GM19455 (cell line): ENCODE results near the gene FAM111B.
"Not testable (repeated sequence)": the region's sequence is repeated elsewhere in the genome, so short reads cannot be mapped to it uniquely, and the experiment has no call there.

Experiments used
- ATAC-seq: cut with Tn5 transposase; IDR thresholded peaks from one replicate; pipeline ENCODE4 v1.9.1; 2021; ENCODE audit not compliant: unreplicated experiment

Gene FAM111B

DNA sequence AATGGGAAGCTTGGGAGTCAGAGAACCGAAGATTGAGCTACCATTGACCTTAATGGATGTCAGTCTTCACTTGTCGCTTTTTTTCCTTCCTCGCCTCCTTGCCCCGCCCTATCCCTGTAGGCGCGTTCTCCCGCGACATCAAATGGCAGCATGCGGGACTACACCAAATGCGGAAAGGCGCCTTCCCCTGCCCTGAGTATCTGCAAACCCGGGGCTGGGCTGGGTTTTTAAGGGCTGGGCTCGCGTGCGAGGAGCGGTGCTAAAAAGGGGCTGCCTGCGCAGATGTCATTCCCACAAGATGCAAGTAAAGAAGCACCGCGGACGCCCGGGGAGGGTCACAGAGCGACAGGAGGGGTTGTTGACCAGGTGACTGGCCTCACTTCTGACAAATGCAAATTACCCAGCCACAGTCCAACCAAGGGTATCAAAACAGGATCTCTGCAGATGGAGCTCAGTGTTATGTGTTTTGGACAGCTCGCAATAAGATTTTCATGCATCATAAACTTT is 4.7 kb upstream of the FAM111B start:
- peak; percentile 78 for ATAC-seq

DNA sequence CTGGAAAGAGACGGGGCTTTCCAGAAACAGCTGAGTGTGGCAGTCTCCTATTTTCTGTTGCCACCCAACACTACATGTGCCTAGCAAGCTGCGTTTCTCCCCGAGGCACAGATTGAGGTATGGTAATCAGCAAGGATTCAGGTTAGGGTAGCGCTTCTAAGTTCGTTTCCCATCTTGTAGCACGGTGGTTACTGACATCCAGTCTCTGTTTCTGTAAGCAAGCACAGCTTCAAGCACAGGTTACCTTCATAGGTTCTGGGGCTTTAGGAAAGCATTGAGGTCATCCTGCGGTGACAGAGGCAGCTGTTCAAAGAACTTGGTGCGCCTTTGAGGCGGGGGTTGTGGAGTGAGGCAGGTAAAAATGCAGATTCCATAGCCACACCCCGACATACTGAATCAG is 684 bp downstream of the FAM111B start:
- ATAC-seq: peak; percentile 28

DNA sequence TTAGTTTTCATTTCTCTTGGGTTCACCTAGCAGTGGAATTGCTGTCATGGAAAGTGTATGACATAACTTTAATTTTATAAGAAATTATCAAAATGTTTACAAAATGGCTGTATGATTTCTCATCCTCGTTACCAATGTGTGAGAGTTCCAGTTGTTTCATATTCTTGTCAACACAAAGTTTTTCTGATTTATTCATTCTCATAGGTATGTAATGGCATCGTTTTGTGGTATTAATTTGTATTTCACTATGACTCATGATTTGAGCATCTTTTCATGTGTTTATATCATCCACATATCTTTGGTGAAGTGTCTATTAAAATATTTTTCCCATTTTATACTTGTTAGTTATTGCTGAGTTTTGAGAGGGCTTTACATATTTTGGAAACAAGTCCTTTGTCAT is 5.5 kb downstream of the FAM111B start:
- ATAC-seq: no peak

DNA sequence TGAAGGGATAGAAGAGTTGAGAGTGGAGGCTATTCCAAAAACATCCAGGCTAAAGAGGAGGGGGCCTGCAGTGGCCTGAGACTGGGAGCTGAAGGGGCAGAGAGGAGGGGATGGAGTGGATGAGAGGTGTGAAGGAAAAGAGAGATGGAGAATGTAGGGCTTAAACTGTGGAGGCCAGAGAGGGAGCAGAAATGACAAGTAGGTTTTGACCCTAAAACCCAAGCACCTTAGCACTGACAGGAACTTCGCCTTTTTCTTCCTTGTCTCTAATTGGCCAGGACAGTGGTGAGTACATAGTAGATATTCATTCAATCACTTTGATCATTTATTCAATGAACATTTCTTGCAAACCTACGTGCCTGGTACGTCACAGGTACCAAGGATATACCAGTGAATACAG is 7.3 kb downstream of the FAM111B start:
- ATAC-seq: no peak

DNA sequence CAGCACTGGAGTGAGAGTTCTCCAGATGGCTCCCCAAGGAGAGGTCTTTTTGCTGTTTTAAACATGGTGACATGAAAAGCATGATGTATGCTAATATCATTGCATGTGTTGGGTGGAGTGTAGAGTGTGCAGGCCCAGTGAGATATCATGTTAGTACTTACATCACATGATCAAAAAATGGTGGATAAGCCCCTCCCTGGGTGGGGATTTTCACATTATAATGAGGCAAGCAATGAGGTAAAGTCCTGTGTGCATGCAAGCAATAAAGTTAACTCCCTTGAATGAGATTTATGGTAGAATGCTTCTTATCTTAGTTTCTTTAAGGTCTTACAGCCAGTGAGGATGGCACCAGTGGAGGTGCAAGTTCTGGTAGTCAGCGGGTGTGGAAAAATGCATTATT is 8.5 kb downstream of the FAM111B start:
- ATAC-seq: no peak

DNA sequence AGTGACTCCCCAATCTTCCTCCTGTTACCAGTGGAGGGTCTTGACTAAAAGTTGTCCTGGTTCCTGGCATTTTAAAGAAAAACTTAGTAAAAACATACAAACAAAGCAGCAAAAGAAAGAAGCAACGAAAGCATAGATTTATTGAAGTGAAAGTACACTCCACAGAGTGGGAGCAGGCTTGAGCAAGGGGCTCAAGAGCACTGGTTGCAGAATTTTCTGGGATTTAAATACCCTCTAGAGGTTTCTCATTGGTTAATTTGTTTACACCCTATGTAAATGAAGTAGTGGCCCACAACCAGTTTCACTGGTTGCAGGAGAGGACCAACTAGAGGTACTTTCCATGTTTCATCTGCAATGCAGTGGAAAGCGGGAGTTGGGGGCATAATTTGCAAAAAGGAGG is 10.7 kb downstream of the FAM111B start:
- ATAC-seq: no peak

DNA sequence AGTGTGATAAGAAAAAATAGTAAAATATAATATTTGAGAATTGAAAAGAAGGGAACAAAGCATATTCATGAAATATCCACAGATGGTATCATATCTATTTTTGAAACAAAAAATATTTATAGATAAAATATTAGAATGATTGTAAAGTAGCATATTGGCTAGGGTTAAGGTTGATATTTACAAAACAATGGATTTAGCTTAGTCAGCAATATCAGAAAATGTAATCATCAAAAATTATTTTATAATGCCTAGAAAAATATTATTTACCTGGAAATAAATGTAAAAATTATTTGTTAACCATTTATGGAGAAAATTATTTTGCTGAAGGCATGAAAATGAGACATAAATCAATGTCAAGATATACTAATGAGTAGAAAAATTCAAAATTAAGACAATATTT is 12.8 kb downstream of the FAM111B start:
- ATAC-seq: no peak

DNA sequence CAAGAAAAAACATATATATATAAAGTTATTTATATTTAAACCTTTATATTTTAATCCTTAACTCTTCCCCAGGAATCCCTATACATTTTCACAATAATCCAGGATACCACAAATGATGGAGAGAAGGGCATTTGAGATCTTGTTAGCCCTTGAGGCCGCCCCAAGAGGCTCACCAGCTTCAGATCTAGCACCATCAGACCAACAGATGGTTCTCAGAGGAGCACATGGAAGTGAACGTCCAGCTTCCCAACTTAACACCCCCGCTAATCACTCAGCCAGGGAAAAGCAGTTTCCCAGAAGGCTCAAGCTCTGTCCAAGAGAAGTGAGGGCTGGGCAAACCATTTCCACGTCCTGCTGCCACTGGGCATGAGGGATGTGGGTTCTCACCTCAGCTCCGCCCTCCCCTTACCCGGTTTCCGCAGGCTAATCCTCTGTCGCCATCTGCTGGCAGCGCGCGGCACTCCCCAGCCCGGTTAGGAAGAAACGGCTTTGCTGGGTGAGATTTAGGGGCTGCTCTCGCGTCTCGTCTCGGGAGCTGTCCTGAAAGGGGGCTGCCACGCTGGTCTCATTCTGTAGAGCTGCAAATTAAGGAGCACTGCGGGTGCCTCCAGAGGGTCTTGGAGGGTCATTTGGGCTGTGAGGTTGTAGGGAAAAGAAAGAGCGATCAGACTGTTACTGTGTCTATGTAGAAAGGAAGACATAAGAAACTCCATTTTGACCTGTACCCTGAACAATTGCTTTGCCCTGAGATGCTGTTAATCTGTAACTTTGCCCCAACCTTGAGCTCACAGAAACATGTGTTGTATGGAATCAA is 28.8 kb downstream of the FAM111B start:
- peak; percentile 95 for ATAC-seq

DNA sequence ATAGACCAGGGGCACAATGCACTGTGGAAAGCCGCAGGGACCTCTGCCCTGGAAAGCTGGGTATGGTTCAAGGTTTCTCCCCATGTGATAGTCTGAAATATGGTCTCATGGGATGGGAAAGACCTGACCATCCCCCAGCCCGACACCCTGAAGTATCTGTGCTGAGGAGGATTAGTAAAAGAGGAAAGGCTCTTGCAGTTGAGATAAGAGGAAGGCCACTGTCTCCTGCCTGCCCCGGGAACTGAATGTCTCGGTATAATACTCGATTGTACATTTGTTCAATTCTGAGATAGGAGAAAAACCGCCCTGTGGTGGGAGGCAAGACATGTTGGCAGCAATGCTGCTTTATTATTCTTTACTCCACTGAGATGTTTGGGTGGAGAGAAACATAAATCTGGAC is 29.5 kb downstream of the FAM111B start:
- not testable (repeated sequence) for ATAC-seq

DNA sequence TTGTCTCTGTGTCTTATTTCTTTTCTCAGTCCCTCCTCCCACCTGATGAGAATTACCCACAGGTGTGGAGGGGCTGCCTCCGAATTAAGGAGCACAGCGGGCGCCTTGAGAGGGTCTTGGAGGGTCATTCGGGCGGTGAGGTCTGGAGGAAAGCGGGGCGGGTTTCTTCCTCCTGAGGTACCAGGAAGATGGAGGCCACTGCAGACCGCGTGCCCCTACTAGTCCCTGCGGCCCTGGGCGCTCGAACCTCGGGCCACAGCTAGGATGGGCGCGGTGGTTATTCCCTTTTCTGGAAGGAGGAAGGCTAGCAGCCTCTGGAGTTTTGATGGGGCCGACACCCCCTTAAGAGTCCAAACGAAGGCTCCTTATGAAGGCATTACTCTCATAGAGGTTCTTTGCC is 30.2 kb downstream of the FAM111B start:
- ATAC-seq: no peak

DNA sequence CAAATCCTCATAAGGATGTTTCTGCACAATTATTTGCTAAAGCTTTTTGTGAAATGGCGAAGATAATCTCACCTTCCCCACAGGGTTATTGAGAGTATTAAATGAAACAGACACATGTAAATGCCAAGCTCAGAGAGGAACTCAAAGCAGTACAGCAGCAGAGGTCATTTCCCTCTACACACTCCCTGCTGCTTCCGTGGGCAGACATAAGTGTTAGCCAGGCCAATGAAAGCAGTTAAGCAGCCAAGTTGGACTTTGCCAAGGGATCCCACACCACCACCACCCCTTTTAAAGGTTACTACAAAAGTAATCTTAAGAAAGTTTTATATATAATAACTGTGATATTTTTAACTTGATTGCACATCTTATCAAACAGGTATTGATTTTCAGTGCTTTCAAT is 31.6 kb downstream of the FAM111B start:
- ATAC-seq: no peak

DNA sequence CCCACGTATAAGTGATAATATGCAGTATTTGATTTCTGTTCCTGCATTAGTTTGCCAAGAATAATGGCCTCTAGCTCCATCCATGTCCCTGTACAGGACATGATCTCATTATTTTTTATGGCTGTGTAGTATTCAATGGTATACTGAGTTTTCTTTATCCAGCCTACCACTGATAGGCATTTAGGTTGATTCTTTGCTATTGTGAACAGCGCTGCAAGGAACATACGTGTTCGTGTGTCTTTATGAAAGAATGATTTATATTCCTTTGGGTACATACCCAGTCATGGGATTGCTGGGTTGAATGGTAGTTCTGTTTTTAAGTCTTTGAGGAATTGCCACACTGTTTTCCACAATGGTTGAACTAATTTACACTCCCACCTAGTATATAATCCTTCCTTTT is 34.2 kb downstream of the FAM111B start:
- no peak for ATAC-seq

DNA sequence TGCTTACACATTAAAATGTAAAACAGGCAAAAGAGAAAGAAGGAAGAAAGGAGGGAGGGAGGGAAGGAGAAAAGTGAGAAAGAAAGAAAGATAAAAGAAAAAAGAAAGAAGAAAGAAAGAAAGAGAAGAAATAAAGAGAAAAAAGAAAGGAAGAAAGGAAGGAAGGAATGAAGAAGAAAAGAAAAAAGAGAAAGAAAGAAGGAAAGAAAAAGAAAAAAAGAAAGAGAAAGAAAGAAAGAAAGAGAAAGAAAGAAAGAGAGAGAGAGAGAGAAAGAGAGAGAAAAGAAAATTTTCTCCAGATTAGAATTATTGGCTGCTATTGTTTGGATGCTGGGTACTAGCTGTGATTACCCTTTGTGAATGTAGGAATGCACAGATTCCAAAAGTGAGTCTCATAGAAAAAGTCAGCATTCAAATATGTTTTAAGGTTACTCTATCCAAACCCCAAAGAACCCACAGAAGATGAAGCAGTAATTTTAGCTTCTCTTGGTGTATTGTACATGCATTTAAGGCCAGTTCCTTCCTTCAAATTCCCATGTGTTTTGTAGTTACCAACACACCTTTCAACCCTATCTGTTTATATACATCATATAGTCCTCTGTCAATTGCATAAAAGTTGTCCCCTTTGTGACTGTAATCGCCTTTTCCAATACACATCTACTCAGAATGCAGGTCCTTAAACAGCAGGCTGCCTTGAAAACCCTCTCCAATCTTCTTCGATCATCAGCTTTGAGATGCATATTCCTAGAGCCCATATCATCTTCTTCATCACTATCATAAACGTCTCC is 34.8 kb downstream of the FAM111B start:
- no peak for ATAC-seq

DNA sequence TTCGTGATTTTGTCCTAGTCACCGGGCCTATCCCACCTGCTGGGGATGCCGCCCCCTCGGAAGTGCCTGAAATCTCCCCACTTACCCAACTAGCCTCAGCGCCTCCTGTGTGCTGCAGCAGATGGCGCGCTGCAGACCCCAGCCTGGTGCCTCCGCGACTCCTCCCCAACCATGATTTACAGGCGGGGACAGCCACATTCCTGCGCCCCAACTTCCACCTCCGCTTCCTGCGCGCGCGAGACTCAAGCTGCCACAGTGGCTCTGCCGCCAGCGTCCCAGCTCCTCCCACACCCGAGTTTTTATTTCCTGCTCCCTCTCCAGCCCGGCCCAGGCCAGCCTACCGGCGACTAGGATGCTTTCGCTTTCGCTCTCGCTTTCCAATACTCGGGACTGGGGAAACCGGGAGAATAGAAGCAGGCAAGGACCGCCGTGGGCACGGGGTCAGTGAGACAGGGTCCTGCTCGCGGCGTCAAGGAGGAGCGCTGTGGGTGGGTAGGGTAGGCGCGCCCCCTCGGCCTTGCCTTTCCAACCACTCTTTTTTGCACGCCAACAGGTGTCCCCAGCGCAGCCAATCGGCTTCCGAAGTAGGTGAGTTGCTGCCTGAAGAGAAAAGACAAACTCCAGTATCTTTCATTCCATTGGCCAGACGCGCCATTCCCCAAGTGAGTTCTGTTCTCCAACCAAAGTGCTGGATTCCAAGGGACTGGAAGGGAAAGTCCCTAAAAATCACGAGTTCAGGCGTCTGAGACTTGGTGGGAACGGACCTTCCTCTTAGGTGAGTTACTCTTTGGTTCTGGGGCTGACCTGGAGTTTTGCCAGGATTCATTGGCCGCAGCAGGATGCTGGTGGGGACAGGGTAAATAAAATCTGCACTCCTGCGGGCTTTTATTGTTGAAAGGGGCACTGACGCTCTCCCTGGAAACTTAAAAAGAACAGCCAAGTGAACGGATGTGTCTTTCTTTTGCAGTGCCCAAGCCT is 35.8 kb downstream of the FAM111B start, which contains the start of gene FAM111A:
TSS of gene FAM111A (plus strand) at position 327 of the 978 bp plus-strand sequence. CDS start 6,017 bp downstream, outside the sequence.
- peak; percentile 81 for ATAC-seq

DNA sequence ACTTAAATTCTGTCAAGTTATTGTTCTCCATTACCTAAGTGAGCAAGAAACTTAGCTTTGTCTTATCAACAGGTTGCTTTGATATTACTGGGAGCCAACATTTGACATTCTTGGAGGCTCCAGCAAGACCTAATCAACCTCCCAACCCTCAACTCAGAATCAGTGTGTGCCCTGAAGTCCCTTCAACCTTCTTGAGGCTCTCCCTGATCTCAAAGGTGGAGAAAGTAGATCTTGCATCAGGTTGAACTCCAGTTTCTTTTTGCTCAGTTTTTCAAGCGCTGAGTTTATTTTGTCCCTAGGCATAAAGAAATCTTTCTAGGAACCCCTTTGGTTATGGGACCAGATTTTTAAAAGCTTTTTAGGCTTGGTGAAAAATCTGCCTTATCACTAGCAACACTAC is 37.1 kb downstream of the FAM111B start:
- no peak for ATAC-seq

DNA sequence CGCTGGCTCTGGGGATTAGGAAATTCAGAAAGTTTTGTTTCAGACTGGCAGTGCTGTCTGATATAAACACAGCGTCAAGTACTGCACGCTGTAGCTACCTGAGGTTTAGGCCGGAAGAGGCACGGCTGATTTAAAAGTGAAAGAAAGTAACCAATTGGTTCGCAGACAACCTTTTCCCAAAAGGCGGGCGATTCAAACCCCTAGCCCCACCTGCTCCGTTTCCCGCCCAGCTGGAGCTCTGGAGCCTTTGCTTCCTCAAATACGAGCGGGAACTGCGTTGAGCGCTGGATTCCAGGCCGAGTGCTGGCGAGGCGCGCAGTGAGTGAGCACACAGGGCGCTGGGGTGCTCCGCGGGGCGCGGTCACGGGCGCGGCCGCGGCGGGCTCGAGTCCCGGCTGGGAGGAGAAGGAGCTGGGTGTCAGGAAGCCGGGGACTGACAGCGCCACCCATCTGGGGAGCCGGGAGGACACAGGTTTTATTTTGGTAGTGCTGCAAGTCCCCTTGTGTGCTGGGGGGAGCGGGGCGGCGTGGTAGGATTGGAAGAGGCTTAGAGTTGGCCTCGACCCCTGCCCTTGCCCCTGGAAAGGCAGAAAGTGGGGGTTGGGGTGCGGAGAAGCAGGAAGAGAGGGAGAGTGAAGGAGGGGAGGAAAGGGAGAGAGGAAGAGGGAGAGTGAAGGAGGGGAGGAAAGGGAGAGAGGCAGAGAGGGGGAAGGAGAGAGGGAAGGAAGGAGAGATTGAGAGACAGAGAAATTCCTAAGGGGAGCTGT is 37.7 kb downstream of the FAM111B start:
- peak; percentile 70 for ATAC-seq

DNA sequence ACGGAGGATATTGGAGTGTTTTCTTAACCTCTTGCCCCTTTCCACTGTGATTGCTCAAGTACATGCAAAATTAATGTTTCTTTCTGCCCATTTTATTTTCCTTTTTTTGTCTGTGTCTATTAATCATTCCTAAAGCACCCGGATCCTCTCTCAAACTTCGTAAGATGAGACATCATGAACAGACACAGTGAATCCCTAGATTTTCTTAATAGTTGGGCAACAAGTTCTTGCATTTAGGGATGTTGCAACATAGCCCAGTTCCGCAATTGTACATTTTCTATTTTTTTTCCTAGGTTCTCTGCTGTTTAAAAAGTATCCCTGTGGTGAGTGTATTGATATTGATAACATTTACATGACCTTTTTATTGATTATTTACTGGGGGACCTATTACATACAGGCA is 38.5 kb downstream of the FAM111B start:
- no peak for ATAC-seq

DNA sequence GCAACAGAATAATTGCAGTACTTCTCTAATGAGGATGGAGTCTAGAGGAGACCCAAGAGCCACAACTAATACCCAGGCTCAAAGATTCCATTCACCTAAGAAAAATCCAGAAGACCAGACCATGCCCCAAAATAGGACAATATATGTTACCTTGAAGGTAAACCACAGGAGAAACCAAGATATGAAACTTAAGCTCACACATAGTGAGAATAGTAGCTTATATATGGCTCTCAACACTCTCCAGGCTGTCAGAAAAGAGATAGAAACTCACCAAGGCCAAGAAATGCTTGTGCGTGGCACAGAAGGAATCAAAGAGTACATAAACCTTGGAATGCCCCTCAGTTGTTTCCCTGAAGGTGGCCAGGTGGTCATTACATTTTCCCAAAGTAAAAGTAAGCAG is 44.7 kb downstream of the FAM111B start:
- peak; percentile 53 for ATAC-seq

DNA sequence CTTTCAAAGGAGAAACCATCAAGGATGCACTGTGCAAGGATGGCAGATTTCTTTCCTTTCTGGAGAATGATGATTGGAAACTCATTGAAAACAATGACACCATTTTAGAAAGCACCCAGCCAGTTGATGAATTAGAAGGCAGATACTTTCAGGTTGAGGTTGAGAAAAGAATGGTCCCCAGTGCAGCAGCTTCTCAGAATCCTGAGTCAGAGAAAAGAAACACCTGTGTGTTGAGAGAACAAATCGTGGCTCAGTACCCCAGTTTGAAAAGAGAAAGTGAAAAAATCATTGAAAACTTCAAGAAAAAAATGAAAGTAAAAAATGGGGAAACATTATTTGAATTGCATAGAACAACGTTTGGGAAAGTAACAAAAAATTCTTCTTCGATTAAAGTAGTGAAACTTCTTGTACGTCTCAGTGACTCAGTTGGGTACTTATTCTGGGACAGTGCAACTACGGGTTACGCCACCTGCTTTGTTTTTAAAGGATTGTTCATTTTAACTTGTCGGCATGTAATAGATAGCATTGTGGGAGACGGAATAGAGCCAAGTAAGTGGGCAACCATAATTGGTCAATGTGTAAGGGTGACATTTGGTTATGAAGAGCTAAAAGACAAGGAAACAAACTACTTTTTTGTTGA is 45.4 kb downstream of the FAM111B start:
- peak; percentile 81 for ATAC-seq

DNA sequence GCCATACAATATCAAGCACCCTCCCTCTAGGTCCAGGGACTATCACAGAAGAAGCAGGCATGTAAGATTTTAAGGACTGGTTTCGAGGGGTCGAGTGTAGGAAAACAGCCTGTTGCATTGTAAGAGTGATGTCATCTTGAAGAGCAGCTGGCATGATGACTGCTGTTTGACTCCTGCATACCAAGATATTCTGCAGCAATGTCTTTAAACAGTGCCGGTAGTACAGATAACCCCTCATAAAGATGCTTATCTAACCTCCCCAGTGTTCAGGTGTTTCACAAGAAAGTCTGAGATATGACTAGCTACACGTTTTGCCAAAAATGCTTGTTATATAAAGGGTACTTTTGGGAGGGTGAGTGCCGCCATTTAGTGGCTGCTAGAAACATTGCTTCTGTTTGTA is 47.6 kb downstream of the FAM111B start:
- ATAC-seq: no peak
